SK-N-SH (cell line): ENCODE measurements around the gene NPTX2. TPM values are rescaled to one million over a fixed set of nuclear protein-coding genes. Genes with fewer than 3 reads are reported as not detected.

Experiments
- CTCF ChIA-PET: fragments of 300-600, 350-600 bp; formaldehyde crosslinking; extraction: SDS; loops from one replicate; lab custom pipeline; 2021; lab: Yijun Ruan, JAX
- POLR2A ChIA-PET: fragments of 350-600 bp; sonication (Branson Sonifier 250); formaldehyde crosslinking; extraction: SDS; loops from one replicate; lab custom pipeline; 2020; ENCODE audit warnings: antibody characterized with exemption, inconsistent platforms; lab: Yijun Ruan, JAX
- DNase-seq: peaks from one replicate; pipeline ENCODE4 v3.0.0; 2012
- H2AFZ ChIP-seq: fragments of 200-600 bp; sonication (generic); 2 replicates; pipeline ENCODE4 v1.8.1; 2016; ENCODE audit warnings: antibody characterized with exemption, mild to moderate bottlenecking, low read depth
- H3F3A ChIP-seq: fragments of 200-600 bp; sonication (generic); replicated peaks from 2 replicates; pipeline ENCODE3; 2016; ENCODE audit warnings: antibody characterized with exemption, mild to moderate bottlenecking; ENCODE audit not compliant: insufficient read depth
- H3K27ac ChIP-seq, 2 experiments: fragments of 200-500 bp in 1 of 2; fragments of 200-600 bp in 1 of 2; sonication (Bioruptor generic) in 1 of 2; sonication (generic), shearing (Covaris generic) in 1 of 2; 2 replicates each; pipeline versions ENCODE4 v1.5.1 to v1.6.1; 2014 to 2016; ENCODE audit warnings: low read depth in 2 of 2, inconsistent platforms in 1 of 2, low read length in 1 of 2, mild to moderate bottlenecking in 1 of 2, mixed read lengths in 1 of 2
- H3K27me3 ChIP-seq: fragments of 200-600 bp; sonication (generic), shearing (Covaris generic); 2 replicates; pipeline ENCODE4 v1.6.1; 2016; ENCODE audit warnings: mixed run types; ENCODE audit not compliant: insufficient read depth
- H3K36me3 ChIP-seq, 2 experiments: fragments of 200-500 bp in 1 of 2; fragments of 200-600 bp in 1 of 2; sonication (Bioruptor generic) in 1 of 2; sonication (generic) in 1 of 2; replicated peaks in 1 of 2; 2 replicates each; pipeline versions ENCODE3 to v1.5.1; 2014 to 2016; ENCODE audit warnings: low read length in 1 of 2, mild to moderate bottlenecking in 1 of 2; ENCODE audit not compliant: insufficient read depth in 2 of 2, control insufficient read depth in 1 of 2
- H3K4me1 ChIP-seq, 2 experiments: fragments of 200-500 bp in 1 of 2; fragments of 200-600 bp in 1 of 2; sonication (Bioruptor generic) in 1 of 2; sonication (generic), shearing (Covaris generic) in 1 of 2; 2 replicates each; pipeline versions ENCODE4 v1.5.1 to v1.6.1; 2014 to 2016; ENCODE audit warnings: low read depth in 1 of 2, low read length in 1 of 2, mixed run types in 1 of 2; ENCODE audit not compliant: insufficient read depth in 2 of 2, control insufficient read depth in 1 of 2
- H3K4me2 ChIP-seq: fragments of 200-600 bp; sonication (generic), shearing (Covaris generic); 2 replicates; pipeline ENCODE4 v1.6.1; 2017; ENCODE audit warnings: mixed run types
- H3K4me3 ChIP-seq, 2 experiments: fragments of 200-500 bp in 1 of 2; fragments of 200-600 bp in 1 of 2; sonication (Bioruptor generic) in 1 of 2; sonication (generic), shearing (Covaris generic) in 1 of 2; 2 replicates each; pipeline versions ENCODE4 v1.5.1 to v1.8.1; 2014 to 2016; ENCODE audit warnings: low read depth in 2 of 2, inconsistent platforms in 1 of 2, low read length in 1 of 2, mild to moderate bottlenecking in 1 of 2, mixed read lengths in 1 of 2, moderate library complexity in 1 of 2
- H3K79me2 ChIP-seq: fragments of 200-600 bp; sonication (generic); 2 replicates; pipeline ENCODE4 v1.8.1; 2017; ENCODE audit warnings: mild to moderate bottlenecking; ENCODE audit not compliant: insufficient read depth
- H3K9ac ChIP-seq: fragments of 200-600 bp; sonication (generic); 2 replicates; pipeline ENCODE4 v1.6.1; 2017; ENCODE audit warnings: mixed run types
- H3K9me2 ChIP-seq: fragments of 200-600 bp; sonication (generic); 2 replicates; pipeline ENCODE4 v1.6.1; 2017; ENCODE audit warnings: mixed run types
- H3K9me3 ChIP-seq: fragments of 200-600 bp; sonication (generic); 2 replicates; pipeline ENCODE4 v1.6.1; 2017; ENCODE audit warnings: mixed run types, mild to moderate bottlenecking, moderate library complexity
- H4K20me1 ChIP-seq: fragments of 200-600 bp; sonication (generic); 2 replicates; pipeline ENCODE4 v1.6.1; 2017; ENCODE audit warnings: mild to moderate bottlenecking, mixed run types; ENCODE audit not compliant: insufficient read depth
- ELF1 ChIP-seq: IDR thresholded peaks from 2 replicates; pipeline ENCODE4 v1.4.0; 2012
- EP300 ChIP-seq, 2 experiments: IDR thresholded peaks; 2 replicates each; pipeline versions ENCODE4 v1.4.0 to v1.6.1; 2012; ENCODE audit warnings: borderline replicate concordance in 1 of 2, low read depth in 1 of 2, low read length in 1 of 2
- FOSL2 ChIP-seq: IDR thresholded peaks from 2 replicates; pipeline ENCODE4 v1.4.0; 2012; ENCODE audit warnings: low read depth, mild to moderate bottlenecking, moderate library complexity, borderline replicate concordance
- FOXJ3 ChIP-seq: sonication (generic); formaldehyde crosslinking; IDR thresholded peaks from 2 replicates; pipeline ENCODE4 v1.5.1; 2020; ENCODE audit warnings: mild to moderate bottlenecking, missing genetic modification reagents
- FOXM1 ChIP-seq: IDR thresholded peaks from 2 replicates; pipeline ENCODE4 v1.4.0; 2012; ENCODE audit warnings: low read depth, mild to moderate bottlenecking
- GABPA ChIP-seq: IDR thresholded peaks from 2 replicates; pipeline ENCODE4 v1.4.0; 2012; ENCODE audit warnings: low read depth, mild to moderate bottlenecking
- MEF2A ChIP-seq: IDR thresholded peaks from 2 replicates; pipeline ENCODE4 v1.4.0; 2012; ENCODE audit warnings: low read depth, borderline replicate concordance
- MXI1 ChIP-seq: IDR thresholded peaks from 2 replicates; pipeline ENCODE4 v1.6.1; 2012; ENCODE audit warnings: mild to moderate bottlenecking, low read depth, low read length, improper control_type of control experiment
- NFIC ChIP-seq: IDR thresholded peaks from 2 replicates; pipeline ENCODE4 v1.4.0; 2012; ENCODE audit warnings: borderline replicate concordance
- PBX3 ChIP-seq: IDR thresholded peaks from 2 replicates; pipeline ENCODE4; 2012
- POLR2AphosphoS5 ChIP-seq: IDR thresholded peaks from 2 replicates; pipeline ENCODE4 v1.6.1; 2012; ENCODE audit warnings: low read depth, low read length
- RAD21 ChIP-seq: IDR thresholded peaks from 2 replicates; pipeline ENCODE4 v1.6.1; 2012; ENCODE audit warnings: mild to moderate bottlenecking, low read length
- RCOR1 ChIP-seq: fragments of 150-350 bp; IDR thresholded peaks from 2 replicates; pipeline ENCODE4 v1.6.1; 2017; ENCODE audit warnings: antibody characterized with exemption, low read length
- REST ChIP-seq: IDR thresholded peaks from 2 replicates; pipeline ENCODE4 v1.6.1; 2012; ENCODE audit warnings: mild to moderate bottlenecking, low read depth, low read length, moderate library complexity
- RXRA ChIP-seq: IDR thresholded peaks from 2 replicates; pipeline ENCODE4 v1.4.0; 2012; ENCODE audit warnings: low read depth, mild to moderate bottlenecking, borderline replicate concordance
- SIN3A ChIP-seq: IDR thresholded peaks from 2 replicates; pipeline ENCODE4 v1.6.1; 2012; ENCODE audit warnings: low read depth, mild to moderate bottlenecking, low read length, moderate library complexity, borderline replicate concordance
- SMC3 ChIP-seq: IDR thresholded peaks from 2 replicates; pipeline ENCODE4 v1.6.1; 2012; ENCODE audit warnings: low read depth, low read length, improper control_type of control experiment
- TCF12 ChIP-seq: IDR thresholded peaks from 2 replicates; pipeline ENCODE4 v1.4.0; 2012
- YY1 ChIP-seq: IDR thresholded peaks from 2 replicates; pipeline ENCODE4 v1.4.0; 2012; ENCODE audit warnings: low read depth, mild to moderate bottlenecking
- WGBS: methylation state at CpG from one replicate; pipeline ENCODE4 v1.1.6; 2017; ENCODE audit warnings: low lambda C conversion rate; 5-methylcytosine and 5-hydroxymethylcytosine counted together
- polyA plus RNA-seq, 3 experiments: library from polyadenylated mRNA; depleted of rRNA; stranded (reverse); fragments of >200 nt; gene quantifications; 2 replicates each; pipeline ENCODE4 v1.2.3, GENCODE V29; 2012
- TF ChIP-seq, protein P1 (sequence below): fragments of 150-350 bp; IDR thresholded peaks from 2 replicates; pipeline ENCODE4 v1.6.1; 2016; ENCODE audit warnings: mild to moderate bottlenecking, low read depth, low read length

The NPTX2 gene
- polyA plus RNA-seq, 1 of the 3 experiments (the other 2 are of a cell fraction) = 0.41 TPM

DNA sequence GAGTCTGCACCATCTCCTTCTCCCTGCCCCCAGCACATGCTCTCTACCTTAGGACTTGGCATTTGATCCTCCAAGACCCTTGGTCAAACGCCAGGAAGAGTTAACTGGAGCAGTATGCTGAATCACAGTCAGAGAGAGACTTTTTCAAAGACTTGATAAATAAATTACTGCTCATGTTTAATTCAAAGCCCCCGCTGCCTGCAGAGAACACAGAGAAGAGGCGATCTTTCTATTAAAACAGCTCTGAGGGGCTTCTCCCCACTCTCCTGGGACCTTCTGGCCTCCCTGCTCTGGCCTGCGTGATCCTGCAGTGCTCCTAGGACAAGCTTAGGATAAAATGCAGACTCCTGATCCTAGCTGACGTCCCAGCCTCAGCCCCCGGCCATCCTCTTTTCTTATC is 47.8 kb downstream of the NPTX2 start:
- no peaks in the 10 kb centered on the region for H3K9me2 ChIP-seq
- WGBS = 29% methylated on average over 6 of the region's 6 CpGs
- H3K4me3 ChIP-seq = no peak overlapping the region
- H3K27me3 ChIP-seq = no peaks in the 10 kb centered on the region
- no peaks in the 10 kb centered on the region for H4K20me1 ChIP-seq
- no peak for TF ChIP-seq RAD21
- TF ChIP-seq TCF12 = no peak
- TF ChIP-seq PBX3 = no peak
- no peak for TF ChIP-seq REST
- TF ChIP-seq FOSL2 = no peak
- TF ChIP-seq POLR2AphosphoS5 = no peak
- no peak for TF ChIP-seq MXI1
- TF ChIP-seq GABPA = no peak
- no peak for TF ChIP-seq MEF2A
- no peak for TF ChIP-seq SIN3A
- TF ChIP-seq FOXJ3 (CRISPR knock-in tag) = no peak
- TF ChIP-seq RXRA = no peak
- no peak for TF ChIP-seq FOXM1
- TF ChIP-seq EP300 (IDR thresholded peaks at IDR 0.05; ENCODE audit: borderline replicate concordance in 1 of 2, low read depth in 1 of 2, low read length in 1 of 2) = no peak
- no peak for TF ChIP-seq SMC3
- no peak for TF ChIP-seq RCOR1
- no peak for TF ChIP-seq NFIC
- TF ChIP-seq, protein P1, sequence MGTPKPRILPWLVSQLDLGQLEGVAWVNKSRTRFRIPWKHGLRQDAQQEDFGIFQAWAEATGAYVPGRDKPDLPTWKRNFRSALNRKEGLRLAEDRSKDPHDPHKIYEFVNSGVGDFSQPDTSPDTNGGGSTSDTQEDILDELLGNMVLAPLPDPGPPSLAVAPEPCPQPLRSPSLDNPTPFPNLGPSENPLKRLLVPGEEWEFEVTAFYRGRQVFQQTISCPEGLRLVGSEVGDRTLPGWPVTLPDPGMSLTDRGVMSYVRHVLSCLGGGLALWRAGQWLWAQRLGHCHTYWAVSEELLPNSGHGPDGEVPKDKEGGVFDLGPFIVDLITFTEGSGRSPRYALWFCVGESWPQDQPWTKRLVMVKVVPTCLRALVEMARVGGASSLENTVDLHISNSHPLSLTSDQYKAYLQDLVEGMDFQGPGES = no peak
- no peak for TF ChIP-seq YY1
- TF ChIP-seq ELF1 = no peak
- H3K27ac ChIP-seq = no peak overlapping the region
- H3K9ac ChIP-seq = no peak overlapping the region
- no peak for DNase-seq
- no peaks in the 10 kb centered on the region for H3K79me2 ChIP-seq
- no peak overlapping the region for H2AFZ ChIP-seq
- no peak overlapping the region for H3K4me2 ChIP-seq
- no peaks in the 10 kb centered on the region for H3K36me3 ChIP-seq
- no peaks in the 10 kb centered on the region for H3F3A ChIP-seq
- CTCF ChIA-PET = interaction anchor here (1.0 to 1.3 kb wide), 2 partner anchors 159 to 167 kb away, joined by 3 to 4 read pairs; no protein-coding TSS in a partner anchor
- POLR2A ChIA-PET = interaction anchor here (0.6 kb wide), 1 partner anchor 553 kb away, joined by 10 read pairs; no protein-coding TSS in a partner anchor
- no peaks in the 10 kb centered on the region; a peak in 1 of 4 replicates for H3K4me1 ChIP-seq
- no peaks in the 10 kb centered on the region for H3K9me3 ChIP-seq
